ENCODE results near the gene FRMD4A.

DNA sequence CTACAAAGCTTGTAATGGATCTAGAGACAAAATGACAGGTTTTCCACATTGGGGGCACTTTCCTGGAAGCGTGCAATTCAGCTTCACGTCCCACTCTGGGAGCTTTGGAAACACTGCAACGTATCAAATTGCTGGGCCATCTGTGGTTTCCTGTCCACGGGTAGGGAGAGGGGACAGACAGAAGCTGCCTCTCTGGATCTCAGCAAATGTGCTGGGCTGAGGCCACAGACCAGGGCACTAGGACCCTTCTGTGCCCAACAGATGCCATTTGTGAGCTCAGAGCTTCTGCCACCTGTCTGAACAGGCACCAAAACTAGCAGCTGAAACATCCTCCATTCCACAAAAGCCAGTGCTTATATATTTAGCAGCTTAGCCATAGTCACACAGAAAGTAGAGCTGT lies 40.9 kb upstream of the FRMD4A start:
- TF ChIP-seq, protein P1, sequence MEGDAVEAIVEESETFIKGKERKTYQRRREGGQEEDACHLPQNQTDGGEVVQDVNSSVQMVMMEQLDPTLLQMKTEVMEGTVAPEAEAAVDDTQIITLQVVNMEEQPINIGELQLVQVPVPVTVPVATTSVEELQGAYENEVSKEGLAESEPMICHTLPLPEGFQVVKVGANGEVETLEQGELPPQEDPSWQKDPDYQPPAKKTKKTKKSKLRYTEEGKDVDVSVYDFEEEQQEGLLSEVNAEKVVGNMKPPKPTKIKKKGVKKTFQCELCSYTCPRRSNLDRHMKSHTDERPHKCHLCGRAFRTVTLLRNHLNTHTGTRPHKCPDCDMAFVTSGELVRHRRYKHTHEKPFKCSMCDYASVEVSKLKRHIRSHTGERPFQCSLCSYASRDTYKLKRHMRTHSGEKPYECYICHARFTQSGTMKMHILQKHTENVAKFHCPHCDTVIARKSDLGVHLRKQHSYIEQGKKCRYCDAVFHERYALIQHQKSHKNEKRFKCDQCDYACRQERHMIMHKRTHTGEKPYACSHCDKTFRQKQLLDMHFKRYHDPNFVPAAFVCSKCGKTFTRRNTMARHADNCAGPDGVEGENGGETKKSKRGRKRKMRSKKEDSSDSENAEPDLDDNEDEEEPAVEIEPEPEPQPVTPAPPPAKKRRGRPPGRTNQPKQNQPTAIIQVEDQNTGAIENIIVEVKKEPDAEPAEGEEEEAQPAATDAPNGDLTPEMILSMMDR (conservative IDR thresholded peaks at IDR 0.05 in 1 of 2, IDR thresholded peaks at IDR 0.05 in 1 of 2; ENCODE audit: extremely low read depth in 1 of 2, insufficient read depth in 1 of 2, low read depth in 1 of 2, low read length in 2 of 2) = no peak
- TF ChIP-seq EZH2 (IDR thresholded peaks at IDR 0.05; ENCODE audit: borderline replicate concordance, low read length) = no peak
